Testis (tissue), 3 donors: ENCODE measurements around the gene MECP2. TPM values are rescaled to one million over a fixed set of nuclear protein-coding genes. Genes with fewer than 3 reads are reported as not detected.

Experiments
- DNase-seq: peaks from one replicate; pipeline ENCODE4 v3.0.0-alpha.2; 2019
- H3K27ac ChIP-seq, 2 donors: fragments of 200-600 bp; sonication (generic); one replicate each; pipeline ENCODE4 v1.5.1; 2019
- H3K27me3 ChIP-seq: fragments of 200-600 bp; sonication (generic); one replicate; pipeline ENCODE4 v1.5.1; 2019
- H3K36me3 ChIP-seq: fragments of 200-600 bp; sonication (generic); one replicate; pipeline ENCODE4 v1.5.1; 2017; ENCODE audit warnings: low read depth; ENCODE audit errors: missing control alignments
- H3K4me1 ChIP-seq: fragments of 200-600 bp; sonication (generic); one replicate; pipeline ENCODE4 v1.5.1; 2019
- H3K4me3 ChIP-seq, 2 donors: fragments of 200-600 bp; sonication (generic); one replicate each; pipeline ENCODE4 v1.5.1; 2017 to 2019
- H3K9me3 ChIP-seq: fragments of 200-600 bp; sonication (generic); one replicate; pipeline ENCODE4 v1.5.1; 2017
- CTCF ChIP-seq, 3 experiments: fragments of 450-650 bp in 2 of 3; fragments of 200-600 bp in 1 of 3; sonication (generic) in 1 of 3; IDR thresholded peaks; one replicate each; pipeline ENCODE4 v1.5.1; 2016 to 2019; ENCODE audit warnings: antibody characterized with exemption in 3 of 3, mild to moderate bottlenecking in 2 of 3, moderate library complexity in 1 of 3
- POLR2A ChIP-seq: fragments of 450-650 bp; IDR thresholded peaks from one replicate; pipeline ENCODE4 v1.6.1; 2017; ENCODE audit warnings: antibody characterized with exemption, mild to moderate bottlenecking, moderate library complexity
- WGBS, 2 donors: methylation state at CpG; one replicate each; pipeline ENCODE4 v1.1.5; 2018; 5-methylcytosine and 5-hydroxymethylcytosine counted together
- intact Hi-C: fragments of 100-400 bp; cut with DNase I; formaldehyde crosslinking; loops from one replicate; pipeline ENCODE4 v1.15.1; 2023; ENCODE audit warnings: low total_unique reads
- polyA plus RNA-seq: library from polyadenylated mRNA; stranded (reverse); fragments of 350-450 nt; fragmentation: Illumina TruSeq; extraction: RNeasy Lipid Tissue Mini Kit (QIAGEN cat#74804); gene quantifications from one replicate; pipeline ENCODE4 v1.2.3, GENCODE V29; 2014; ENCODE audit warnings: low read depth, low replicate concordance; ENCODE audit not compliant: insufficient read depth
- total RNA-seq, 2 donors: library from RNA; depleted of rRNA; stranded (reverse); fragments of >200 nt; gene quantifications; one replicate each; pipeline ENCODE4 v1.2.3, GENCODE V29; 2016

Gene MECP2
- total and polyA plus RNA-seq, 3 donors from 2014 or later = 25.0 to 86.4 (median 85.4) TPM

GRCh38 chrX:154013614-154014360, 83.7 kb downstream of the MECP2 start:
- 31 to 100% methylated on average over 1 to 15 of the region's 20 CpGs for WGBS, 2 donors
- peak; percentile 71 to 84 (median 79) for TF ChIP-seq CTCF (IDR thresholded peaks at IDR 0.05)
- no peak for TF ChIP-seq POLR2A
- Histone ChIP-seq H3K27ac (peak overlapping the region in 1 of 2 donors; percentile 63), H3K4me3 (no peak overlapping the region), H3K36me3 (no peaks in the 10 kb centered on the region), H3K27me3 (no peaks in the 10 kb centered on the region), H3K9me3 (no peaks in the 10 kb centered on the region), H3K4me1 (peaks cover 14% of the 10 kb centered on the region)
- no peak for DNase-seq
- intact Hi-C loops = no loop called here

- peak overlapping the region; percentile 45 to 63 for H3K27ac ChIP-seq
- no peaks in the 10 kb centered on the region for H3K36me3 ChIP-seq
- no peaks in the 10 kb centered on the region for H3K27me3 ChIP-seq
- TF ChIP-seq CTCF (IDR thresholded peaks at IDR 0.05) (no peak), POLR2A (no peak)
- DNase-seq = no peak
- H3K4me3 ChIP-seq = no peak overlapping the region
- H3K9me3 ChIP-seq = no peaks in the 10 kb centered on the region
- peaks cover 14% of the 10 kb centered on the region for H3K4me1 ChIP-seq
- 24% methylated on average over 9 of the region's 17 CpGs; no CpG with 5 or more reads in 1 of the 2 donors for WGBS, 2 donors
- intact Hi-C loops = no loop called here
Observed at GRCh38 chrX:154013001-154013421, 84.5 kb downstream of the MECP2 start.

- H3K4me1 ChIP-seq = peaks cover 14% of the 10 kb centered on the region
- TF ChIP-seq POLR2A = no peak
- TF ChIP-seq CTCF (IDR thresholded peaks at IDR 0.05) = no peak
- intact Hi-C loops = no loop called here
- no peaks in the 10 kb centered on the region for H3K27me3 ChIP-seq
- no peaks in the 10 kb centered on the region for H3K9me3 ChIP-seq
- no peak overlapping the region for H3K4me3 ChIP-seq
- WGBS, 2 donors = 54% methylated on average over 8 of the region's 17 CpGs; no CpG with 5 or more reads in 1 of the 2 donors
- peak; percentile 78 for DNase-seq
- peak overlapping the region; percentile 45 to 63 for H3K27ac ChIP-seq
- no peaks in the 10 kb centered on the region for H3K36me3 ChIP-seq
Observed at GRCh38 chrX:154012336-154012991, 85.1 kb downstream of the MECP2 start.

GRCh38 chrX:154011376-154012335, 85.9 kb downstream of the MECP2 start:
- intact Hi-C loops = no loop called here
- H3K27me3 ChIP-seq = no peaks in the 10 kb centered on the region
- peaks cover 14% of the 10 kb centered on the region for H3K4me1 ChIP-seq
- no peak for DNase-seq
- no peaks in the 10 kb centered on the region for H3K36me3 ChIP-seq
- peak overlapping the region in 1 of 2 donors; percentile 24 for H3K27ac ChIP-seq
- no peaks in the 10 kb centered on the region for H3K9me3 ChIP-seq
- H3K4me3 ChIP-seq = no peak overlapping the region
- 64 to 80% methylated on average over 2 to 18 of the region's 18 CpGs for WGBS, 2 donors
- TF ChIP-seq POLR2A = no peak
- TF ChIP-seq CTCF (IDR thresholded peaks at IDR 0.05) = no peak
